8988T (cell line): ENCODE results near the gene OR5K4.

Experiments used
- DNase-seq: peaks from one replicate; pipeline ENCODE4 v3.0.0; 2011

The OR5K4 gene, protein sequence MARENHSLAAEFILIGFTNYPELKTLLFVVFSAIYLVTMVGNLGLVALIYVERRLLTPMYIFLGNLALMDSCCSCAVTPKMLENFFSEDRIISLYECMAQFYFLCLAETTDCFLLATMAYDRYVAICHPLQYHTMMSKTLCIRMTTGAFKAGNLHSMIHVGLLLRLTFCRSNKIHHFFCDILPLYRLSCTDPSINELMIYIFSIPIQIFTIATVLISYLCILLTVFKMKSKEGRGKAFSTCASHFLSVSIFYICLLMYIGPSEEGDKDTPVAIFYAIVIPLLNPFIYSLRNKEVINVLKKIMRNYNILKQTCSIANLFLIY

DNA sequence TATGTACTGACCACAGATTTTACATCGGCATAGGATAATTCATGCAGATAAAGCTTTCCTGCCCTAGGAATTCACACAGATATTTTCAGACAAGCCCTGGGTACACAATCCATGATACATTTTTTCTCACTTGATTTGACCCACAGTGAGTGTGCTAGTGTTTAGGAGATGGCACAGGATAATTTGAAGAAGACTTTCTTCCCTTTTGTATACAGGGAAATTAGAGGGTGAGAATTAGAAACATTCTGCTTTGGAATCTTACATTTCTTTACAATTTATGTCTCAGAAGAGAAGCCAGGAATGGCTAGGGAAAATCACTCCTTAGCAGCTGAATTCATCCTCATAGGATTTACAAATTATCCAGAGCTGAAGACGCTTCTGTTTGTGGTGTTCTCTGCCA is at the start of gene OR5K4:
Gene OR5K4 (plus strand): TSS at position 301 of the 400 bp plus-strand sequence. CDS start 0 bp downstream, at position 301.
- no peak for DNase-seq

- DNase-seq = no peak
These were observed 31.6 kb upstream of the OR5K4 start for GRCh38 chr3:98322101-98322500.

DNA sequence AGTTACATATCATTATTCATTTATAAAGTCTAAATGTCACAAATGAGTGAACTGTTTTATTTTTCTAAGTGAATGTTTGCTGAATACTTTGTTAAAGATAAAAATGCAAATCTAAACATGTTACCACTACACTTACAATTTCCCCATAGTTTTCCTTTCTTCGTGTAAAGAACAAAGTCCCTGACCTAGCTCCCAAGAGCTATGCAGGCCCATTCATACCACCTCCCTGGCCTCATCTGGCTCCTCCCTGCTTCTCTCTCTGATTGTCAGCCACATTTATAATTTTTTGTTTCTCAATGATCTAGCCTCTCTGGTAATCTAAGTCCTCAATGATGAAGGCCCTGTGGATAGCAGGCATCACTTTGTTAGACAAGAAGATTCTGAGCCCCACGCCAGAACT is 31.0 kb upstream of the OR5K4 start:
- DNase-seq = no peak

DNA sequence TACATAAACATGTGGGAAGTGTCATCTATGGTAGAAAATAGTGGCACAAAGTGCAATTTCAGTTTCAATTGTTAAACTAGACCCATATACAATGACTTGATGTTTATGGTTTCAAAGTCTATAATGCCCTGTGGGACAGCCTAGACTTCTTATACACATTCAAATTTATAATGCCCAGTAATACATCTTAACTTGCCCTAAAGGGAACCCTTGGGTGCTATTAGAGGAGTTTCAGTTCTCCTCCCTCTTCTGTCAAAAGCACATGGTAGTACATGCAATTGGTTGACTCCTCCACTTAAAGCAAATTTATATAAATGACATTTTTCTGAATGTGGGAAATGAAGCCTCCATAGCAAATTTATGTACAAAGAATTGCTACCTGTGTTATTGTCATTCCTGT is 30.2 kb upstream of the OR5K4 start:
- DNase-seq = no peak

GRCh38 chr3:98325055-98325454 is 28.6 kb upstream of the OR5K4 start:
- no peak for DNase-seq

DNA sequence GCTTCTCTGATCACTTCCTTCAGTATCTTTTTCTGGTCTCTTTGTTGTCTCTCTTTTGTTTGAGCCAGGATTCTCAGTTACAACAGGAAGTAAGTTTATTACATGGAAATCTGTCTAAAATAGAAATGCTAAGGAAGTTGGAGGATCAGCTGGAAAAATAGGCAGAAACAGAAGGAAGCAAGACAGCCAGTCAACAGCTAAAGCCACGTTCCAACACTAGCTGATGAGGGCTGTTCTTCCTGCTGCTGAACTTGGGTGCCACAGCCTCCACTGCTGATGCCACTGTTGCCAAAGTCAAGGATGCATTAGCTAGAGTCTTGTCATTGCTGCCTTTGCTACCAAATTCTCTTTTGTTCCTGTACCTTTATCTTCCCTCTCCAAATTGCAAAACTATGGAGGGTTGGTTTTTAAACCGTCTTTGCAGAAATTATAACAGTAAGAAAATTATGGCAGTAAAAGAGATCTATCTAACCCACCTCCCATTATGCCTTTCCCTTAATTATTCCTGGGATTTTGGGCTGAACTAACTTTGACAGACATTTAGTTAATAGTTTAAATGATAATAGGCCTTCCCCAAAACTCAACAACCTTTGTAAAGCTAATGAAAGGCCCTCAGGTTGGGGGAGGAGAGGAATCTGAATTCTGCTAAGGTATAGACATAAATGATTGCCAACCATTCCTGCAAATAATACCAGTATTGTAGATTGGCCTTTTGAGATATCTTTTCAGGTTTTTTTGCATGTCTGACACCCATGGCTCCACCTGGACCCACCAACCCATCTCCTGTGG is 27.4 kb upstream of the OR5K4 start:
- no peak for DNase-seq

DNA sequence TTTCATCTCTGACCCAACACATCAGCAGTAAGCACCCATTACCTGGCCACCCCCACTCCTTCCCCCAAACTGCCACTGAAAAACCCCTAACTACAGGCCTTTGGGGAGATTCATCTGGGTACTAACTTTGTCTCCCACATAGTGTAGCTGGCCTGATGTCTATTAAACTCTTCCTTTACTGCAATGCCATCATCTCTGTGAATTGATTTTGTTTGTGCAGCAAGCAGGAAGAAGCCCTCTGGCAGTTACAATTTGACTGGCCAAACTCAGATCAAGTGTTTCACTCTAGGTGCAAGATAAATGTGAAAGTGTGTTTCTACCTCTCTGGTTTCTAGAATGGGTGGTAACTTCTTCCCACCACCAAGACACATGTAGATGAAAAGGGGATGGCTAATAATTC is 26.7 kb upstream of the OR5K4 start:
- DNase-seq = no peak

DNA sequence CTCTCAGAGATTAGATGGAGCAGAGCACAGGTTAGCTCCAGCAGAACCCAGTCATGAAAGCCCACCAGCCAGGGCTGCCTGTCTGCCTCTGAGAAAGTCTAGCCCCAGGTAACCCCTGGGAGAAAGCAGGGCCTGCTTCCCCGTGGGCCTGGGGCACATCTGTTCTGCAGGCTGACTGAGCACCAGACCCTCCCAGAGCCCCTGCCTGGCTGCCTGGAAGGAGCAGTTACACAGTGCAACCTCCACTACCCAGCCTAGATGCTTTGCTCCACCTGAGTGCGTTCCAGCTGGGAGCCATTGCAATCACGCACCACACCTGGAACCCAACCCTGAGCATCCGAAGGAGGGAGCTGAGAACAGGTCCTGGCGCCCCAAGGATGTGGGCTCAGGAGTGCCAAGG is 24.7 kb upstream of the OR5K4 start:
- DNase-seq = no peak

DNA sequence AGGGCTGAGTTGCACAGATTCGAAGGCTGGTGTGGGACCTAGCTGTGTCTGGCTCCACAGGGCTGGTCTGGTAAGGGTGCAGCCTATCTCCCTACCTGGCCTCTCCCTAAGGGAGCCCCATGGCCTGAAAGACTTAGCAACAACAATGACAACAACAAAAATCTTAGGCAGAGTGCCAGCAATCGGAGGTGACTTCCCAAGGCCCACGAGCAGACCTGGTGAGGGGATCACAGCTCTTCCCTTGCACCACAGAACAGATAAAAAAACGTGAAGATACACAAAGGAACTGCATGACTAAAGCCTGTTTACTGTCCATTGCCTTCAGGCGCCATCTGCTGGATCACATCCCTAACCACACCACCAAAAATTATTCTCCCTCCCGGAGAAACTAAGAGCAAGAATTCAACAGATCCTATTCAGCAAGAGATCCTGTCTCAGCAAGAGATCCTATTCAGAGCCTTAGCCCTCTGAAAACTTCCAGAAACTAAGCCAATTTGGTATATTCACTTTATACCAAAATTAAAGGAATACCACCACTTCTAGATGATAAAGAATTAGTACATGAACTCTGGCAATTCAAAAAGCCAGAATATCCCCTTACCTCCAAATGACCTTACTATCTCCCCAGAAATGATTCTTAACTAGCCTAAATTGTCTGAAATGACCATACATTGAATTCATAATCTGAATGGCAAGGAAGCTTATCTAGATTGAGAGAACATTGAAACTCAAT is 24.1 kb upstream of the OR5K4 start:
- no peak for DNase-seq

- no peak for DNase-seq
These were observed 22.3 kb upstream of the OR5K4 start for GRCh38 chr3:98331329-98331728.

GRCh38 chr3:98333989-98334606 is 19.6 kb upstream of the OR5K4 start:
- DNase-seq = no peak

DNA sequence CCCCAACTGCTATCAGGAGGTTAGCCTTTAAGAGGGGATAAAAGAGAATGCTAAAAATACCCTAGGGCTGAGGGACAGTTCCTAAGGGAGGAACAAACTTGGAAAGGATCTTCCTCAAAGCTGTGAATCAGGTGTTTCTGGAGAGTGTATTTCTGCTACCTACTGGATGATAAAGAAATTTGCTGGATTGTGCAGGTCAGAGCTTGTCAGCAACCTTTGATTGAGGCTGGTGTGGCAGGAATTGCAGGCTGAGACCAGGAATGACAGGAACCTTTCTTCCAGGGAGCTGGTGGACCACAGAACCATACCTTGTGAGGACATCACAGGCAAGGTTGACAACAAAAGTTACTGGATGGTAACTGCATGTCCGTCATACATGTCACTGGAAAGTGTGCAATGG is 14.6 kb upstream of the OR5K4 start:
- no peak for DNase-seq

DNA sequence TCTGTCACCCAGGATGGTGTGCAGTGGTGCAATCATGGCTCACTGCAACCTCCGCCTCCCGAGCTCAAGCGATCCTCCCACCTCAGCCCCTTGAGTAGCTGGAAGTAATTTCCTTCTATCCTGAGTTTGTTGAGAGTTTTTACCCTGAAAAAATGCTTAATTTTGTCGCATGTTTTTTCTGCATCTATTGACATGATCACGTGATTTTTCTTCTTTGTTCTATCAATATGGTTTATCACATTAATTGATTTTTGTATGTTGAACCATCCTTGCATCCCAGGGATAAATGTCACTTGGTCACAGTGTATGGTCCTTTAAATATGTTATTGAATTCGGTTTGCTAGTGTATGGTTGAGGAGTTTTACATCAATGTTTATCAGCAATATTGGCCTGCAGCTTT is 11.9 kb upstream of the OR5K4 start:
- DNase-seq = no peak

GRCh38 chr3:98343647-98344507 is 9.8 kb upstream of the OR5K4 start:
- DNase-seq = peak; percentile 11

- no peak for DNase-seq
These were observed 3.6 kb upstream of the OR5K4 start for GRCh38 chr3:98350082-98350481.

- no peak for DNase-seq
These were observed 5.6 kb downstream of the OR5K4 start for GRCh38 chr3:98359250-98359649.

GRCh38 chr3:98359993-98360675 is 6.5 kb downstream of the OR5K4 start:
- no peak for DNase-seq

GRCh38 chr3:98360681-98361080 is 7.0 kb downstream of the OR5K4 start:
- DNase-seq = no peak

GRCh38 chr3:98361289-98361688 is 7.6 kb downstream of the OR5K4 start:
- no peak for DNase-seq

GRCh38 chr3:98367464-98368246 is 14.0 kb downstream of the OR5K4 start:
- DNase-seq = no peak

DNA sequence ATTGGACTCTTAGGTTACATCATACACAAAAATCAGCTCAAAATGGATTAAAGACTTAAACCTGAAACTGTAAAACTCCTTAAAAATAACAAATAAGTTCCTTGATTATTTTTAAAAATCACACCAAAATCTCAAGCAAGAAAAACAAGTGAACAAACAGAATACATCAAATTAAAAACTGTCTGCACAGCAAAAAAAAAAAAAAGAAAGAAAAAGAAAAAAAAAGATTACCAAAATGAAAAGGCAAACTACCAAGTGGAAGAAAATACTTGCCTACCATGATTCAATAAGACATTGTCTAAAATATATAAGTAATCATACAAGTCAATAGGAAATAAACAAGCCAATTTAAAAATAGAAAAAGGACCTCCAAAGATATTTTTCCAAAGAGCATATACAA is 17.5 kb downstream of the OR5K4 start:
- no peak for DNase-seq
